ENCODE results near the gene TMC1. TPM values are rescaled to one million over a fixed set of nuclear protein-coding genes. Genes with fewer than 3 reads are reported as not detected.

TMC1 gene
- total and polyA plus RNA-seq, 10 of the 15 experiments (the other 5 are each of a cell fraction or from before 2014, with no cell fraction given), result 0.06 to 0.94 (median 0.40) TPM; not detected in 1

- TF ChIP-seq SMARCA5 (IDR thresholded peaks at IDR 0.05) (no peak), USF2 (IDR thresholded peaks at IDR 0.05; ENCODE audit: borderline replicate concordance, low read depth, low read length) (no peak), CREM (IDR thresholded peaks at IDR 0.05; ENCODE audit: low read depth) (no peak), NFYB (IDR thresholded peaks at IDR 0.05; ENCODE audit: insufficient read depth, low read depth, low read length) (no peak), WRNIP1 (IDR thresholded peaks at IDR 0.05; ENCODE audit: borderline replicate concordance, low read depth, low read length) (no peak), SREBF1 (IDR thresholded peaks at IDR 0.05; ENCODE audit: low read length) (no peak), ZZZ3 (IDR thresholded peaks at IDR 0.05; ENCODE audit: control insufficient read depth, insufficient read length, low read depth) (no peak), EP300 (IDR thresholded peaks at IDR 0.05; ENCODE audit: borderline replicate concordance in 1 of 2, control insufficient read depth in 1 of 2, low read depth in 2 of 2, low read length in 2 of 2) (no peak), NRF1 (conservative IDR thresholded peaks at IDR 0.05; ENCODE audit: low read depth, low read length) (no peak), CBFB (IDR thresholded peaks at IDR 0.05; ENCODE audit: low read depth) (no peak), ZNF274 (IDR thresholded peaks at IDR 0.05; ENCODE audit: insufficient read depth, insufficient read length) (no peak), RCOR1 (conservative IDR thresholded peaks at IDR 0.05; ENCODE audit: low read depth, low read length) (no peak)
- TF ChIP-seq, protein P1, sequence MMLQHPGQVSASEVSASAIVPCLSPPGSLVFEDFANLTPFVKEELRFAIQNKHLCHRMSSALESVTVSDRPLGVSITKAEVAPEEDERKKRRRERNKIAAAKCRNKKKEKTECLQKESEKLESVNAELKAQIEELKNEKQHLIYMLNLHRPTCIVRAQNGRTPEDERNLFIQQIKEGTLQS (IDR thresholded peaks at IDR 0.05; ENCODE audit: borderline replicate concordance, extremely low read depth, low read depth, low read length), result no peak
- Histone ChIP-seq H3K9me3 (replicated peaks; ENCODE audit: control insufficient read depth, insufficient read depth, low read length) (no peaks in the 10 kb centered on the region), H3K4me1 (ENCODE audit: control insufficient read depth, insufficient read depth, low read length) (no peaks in the 10 kb centered on the region), H3K4me2 (ENCODE audit: control insufficient read depth, insufficient read depth) (no peak overlapping the region), H3K79me2 (ENCODE audit: control insufficient read depth, insufficient read depth, low read length) (no peaks in the 10 kb centered on the region), H3K27ac (ENCODE audit: control insufficient read depth, insufficient read depth) (no peak overlapping the region), H2AFZ (ENCODE audit: control insufficient read depth, low read depth, low read length) (no peak overlapping the region), H3K4me3 (no peak overlapping the region), H4K20me1 (ENCODE audit: control insufficient read depth, insufficient read depth) (no peaks in the 10 kb centered on the region), H3K27me3 (replicated peaks in 1 of 2; ENCODE audit: control insufficient read depth in 2 of 2, insufficient read depth in 2 of 2, low read length in 1 of 2) (no peaks in the 10 kb centered on the region), H3K9ac (ENCODE audit: control insufficient read depth, insufficient read depth, low read length) (no peak overlapping the region), H3K36me3 (ENCODE audit: control insufficient read depth in 2 of 2, insufficient read depth in 2 of 2, low read length in 1 of 2) (no peaks in the 10 kb centered on the region)
- POLR2A ChIA-PET, result interaction anchor here (0.6 kb wide), 1 partner anchor 1289 kb away, joined by 3 read pairs; no protein-coding TSS in a partner anchor
- DNase-seq (ENCODE audit: low read depth, low spot score) (no peak), FAIRE-seq (no peak), ATAC-seq (no peak)
- in situ Hi-C loops (cut with MboI) (loop anchor here (10.0 kb wide), 1 partner anchor 782 kb away; no protein-coding TSS in a partner anchor), intact Hi-C loops (cut with micrococcal nuclease; ENCODE audit: unreplicated experiment) (no loop called here)
- RAD21 ChIA-PET (ENCODE audit: unreplicated experiment), result no interaction called here
- no TSS peak for BruUV-seq (replicated peaks)
- CTCF ChIA-PET, result interaction anchor here (0.8 to 2.4 kb wide), 6 partner anchors 10 to 788 kb away, joined by 3 to 10 read pairs (median 4); no protein-coding TSS in a partner anchor
- SMC1A ChIA-PET (ENCODE audit: uncharacterized antibody, unreplicated experiment), result interaction anchor here (0.8 to 1.3 kb wide), 2 partner anchors 18 to 547 kb away, joined by 3 to 5 read pairs; no protein-coding TSS in a partner anchor
- WGBS (ENCODE audit: insufficient coverage, insufficient replicate concordance, low lambda C conversion rate, missing lambda C conversion rate), result 30% methylated on average over 7 of the region's 7 CpGs
Observed at GRCh38 chr9:72826996-72827949, 305.9 kb downstream of the TMC1 start.

All from GM12878 (cell line).